Measurements from ENCODE around the gene USP4. TPM values are rescaled to one million over a fixed set of nuclear protein-coding genes. Genes with fewer than 3 reads are reported as not detected.
A peak's percentile ranks its signal among the peaks of the same experiment; 100 is the strongest.
"Not testable (repeated sequence)": the region's sequence is repeated elsewhere in the genome, so short reads cannot be mapped to it uniquely, and the experiment has no call there.

USP4 gene
- total RNA-seq, 1 donor from 2014 or later: 14.4 TPM

- DNase-seq (ENCODE audit: low spot score): no peak
Observed at GRCh38 chr3:49255112-49255511, 84.7 kb downstream of the USP4 start.

- DNase-seq (ENCODE audit: low spot score): no peak
Observed at GRCh38 chr3:49253512-49253911, 86.3 kb downstream of the USP4 start.

- peak; percentile 47 for DNase-seq (ENCODE audit: low spot score)
Observed at GRCh38 chr3:49248840-49249227, 91.0 kb downstream of the USP4 start.

- no peak for DNase-seq (ENCODE audit: low spot score)
Observed at GRCh38 chr3:49244581-49245205, 95.2 kb downstream of the USP4 start.

GRCh38 chr3:49240091-49240490, 99.8 kb downstream of the USP4 start:
- DNase-seq (ENCODE audit: low spot score): not testable (repeated sequence)

DNA sequence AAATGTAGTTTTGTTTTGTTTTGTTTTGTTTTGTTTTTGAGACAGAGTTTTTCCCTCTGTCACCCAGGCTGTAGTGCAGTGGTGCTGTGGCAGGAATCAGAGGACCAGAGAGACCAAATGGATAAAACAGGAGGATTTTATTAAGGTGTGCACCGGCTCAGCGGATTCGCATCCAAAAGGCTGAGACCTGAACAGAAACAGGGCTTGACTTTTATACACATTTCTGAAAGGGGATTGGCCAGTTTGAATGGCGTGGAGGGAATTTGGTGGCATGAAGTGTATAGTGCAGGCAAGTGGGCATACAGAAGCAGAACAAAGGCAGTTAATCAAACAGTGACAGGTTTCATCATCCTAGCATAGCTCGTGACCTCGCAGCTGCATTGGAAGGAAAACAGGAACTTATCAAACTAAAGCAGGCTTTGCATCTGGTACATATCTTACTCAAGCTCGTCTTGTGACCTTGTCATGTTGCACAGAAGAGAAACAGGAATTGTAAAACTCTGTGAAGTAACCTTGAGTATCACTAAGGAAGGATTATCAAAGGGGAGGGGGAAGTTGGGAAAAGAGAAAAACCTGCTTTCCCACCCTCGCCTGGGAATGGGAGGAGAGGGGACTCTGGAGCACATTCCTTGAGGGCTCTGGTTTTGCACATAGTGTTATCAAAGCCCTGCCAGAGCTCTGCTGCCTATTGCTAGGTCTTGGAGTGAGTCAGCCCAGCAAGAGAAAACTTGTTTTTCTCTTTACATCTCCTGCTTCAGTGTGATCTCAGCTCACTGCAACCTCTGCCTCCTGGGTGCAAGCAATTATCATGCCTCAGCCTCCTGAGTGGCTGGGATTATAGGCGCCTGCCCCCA, 101.4 kb downstream of the USP4 start:
- peak; percentile 96 for DNase-seq (ENCODE audit: low spot score)

DNA sequence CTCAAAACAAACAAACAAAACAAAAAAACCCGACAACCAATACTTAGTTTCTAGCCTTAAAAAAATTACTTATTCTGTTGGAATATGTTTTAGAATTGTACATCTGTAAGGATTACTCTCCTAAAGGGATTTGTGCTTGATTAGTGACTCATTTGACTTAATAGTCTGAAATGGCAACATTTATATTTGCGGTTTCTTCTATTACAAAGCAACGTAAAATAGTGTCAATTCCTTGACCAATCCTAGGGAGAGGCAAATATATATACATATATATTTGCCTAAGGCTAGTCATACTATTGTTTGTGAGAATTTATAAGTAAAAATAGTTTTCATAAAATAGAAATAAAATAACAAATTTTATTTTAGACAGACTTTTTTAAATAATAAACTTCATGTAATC, 102.5 kb downstream of the USP4 start:
- no peak for DNase-seq (ENCODE audit: low spot score)

GRCh38 chr3:49236226-49236625, 103.6 kb downstream of the USP4 start:
- DNase-seq (ENCODE audit: low spot score): no peak

DNA sequence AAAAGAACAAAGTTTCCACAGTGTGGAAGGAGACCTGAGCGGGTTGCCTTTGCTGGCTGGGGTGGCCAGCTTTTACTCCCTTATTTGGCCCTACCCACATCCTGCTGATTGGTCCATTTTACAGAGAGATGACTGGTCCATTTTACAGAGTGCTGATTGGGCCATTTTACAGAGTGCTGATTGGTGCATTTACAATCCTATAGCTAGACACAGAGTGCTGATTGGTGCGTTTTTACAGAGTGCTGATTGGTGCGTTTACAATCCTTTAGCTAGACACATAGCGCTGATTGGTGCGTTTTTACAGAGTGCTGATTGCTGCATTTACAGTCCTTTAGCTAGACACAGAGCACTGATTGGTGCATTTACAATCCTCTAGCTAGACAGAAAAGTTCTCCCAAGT, 111.0 kb downstream of the USP4 start:
- DNase-seq (ENCODE audit: low spot score): not testable (repeated sequence)

Other genes starting within 250 kb of the USP4 start
- gene QRICH1, start 246.0 kb downstream of the USP4 start, total RNA-seq (ENCODE audit: insufficient read depth, low replicate concordance): 49.4 TPM
- 283 TPM for gene QARS1, start 235.3 kb downstream of the USP4 start, total RNA-seq (ENCODE audit: insufficient read depth, low replicate concordance)
- gene USP19, start 219.2 kb downstream of the USP4 start, total RNA-seq (ENCODE audit: insufficient read depth, low replicate concordance): 48.9 TPM
- gene LAMB2, start 207.0 kb downstream of the USP4 start, total RNA-seq (ENCODE audit: insufficient read depth, low replicate concordance): 753 TPM
- gene CCDC71, start 173.7 kb downstream of the USP4 start, total RNA-seq (ENCODE audit: insufficient read depth, low replicate concordance): 7.0 TPM
- 30.8 TPM for gene KLHDC8B, start 168.5 kb downstream of the USP4 start, total RNA-seq (ENCODE audit: insufficient read depth, low replicate concordance)
- gene C3orf62, start 62.8 kb downstream of the USP4 start, total RNA-seq (ENCODE audit: insufficient read depth, low replicate concordance): 0.72 TPM
- 94.6 TPM for gene GPX1, start 18.3 kb upstream of the USP4 start, total RNA-seq (ENCODE audit: insufficient read depth, low replicate concordance)
- gene RHOA, start 71.9 kb upstream of the USP4 start, total RNA-seq (ENCODE audit: insufficient read depth, low replicate concordance): 351 TPM
- gene TCTA, start 72.4 kb upstream of the USP4 start, total RNA-seq (ENCODE audit: insufficient read depth, low replicate concordance): 10.1 TPM
- 13.5 TPM for gene AMT, start 82.4 kb upstream of the USP4 start, total RNA-seq (ENCODE audit: insufficient read depth, low replicate concordance)
- 10.6 TPM for gene NICN1, start 89.3 kb upstream of the USP4 start, total RNA-seq (ENCODE audit: insufficient read depth, low replicate concordance)
- gene DAG1, start 130.2 kb upstream of the USP4 start, total RNA-seq (ENCODE audit: insufficient read depth, low replicate concordance): 23.6 TPM
- gene BSN, start 214.4 kb upstream of the USP4 start, total RNA-seq (ENCODE audit: insufficient read depth, low replicate concordance): 0.96 TPM